HepG2 (cell line): ENCODE data around the gene RPTOR. TPM values are rescaled to one million over a fixed set of nuclear protein-coding genes. Genes with fewer than 3 reads are reported as not detected.

ENCODE experiments used
- AGO1 ChIP-seq: fragments of 200-400 bp; formaldehyde crosslinking; IDR thresholded peaks from 2 replicates; pipeline ENCODE4 v1.6.1; 2017; ENCODE audit warnings: mild to moderate bottlenecking, low read depth, low read length, moderate library complexity; ENCODE audit not compliant: poor library complexity, severe bottlenecking
- ARNTL ChIP-seq: sonication (generic); formaldehyde crosslinking; IDR thresholded peaks from 2 replicates; pipeline ENCODE4 v1.4.0; 2020; ENCODE audit warnings: mild to moderate bottlenecking, missing genetic modification reagents
- BRF2 ChIP-seq: sonication (generic); formaldehyde crosslinking; IDR thresholded peaks from 2 replicates; pipeline ENCODE4 v1.8.1; 2022; ENCODE audit warnings: mild to moderate bottlenecking, missing genetic modification reagents
- CTCF ChIP-seq: sonication (generic); formaldehyde crosslinking; IDR thresholded peaks from 2 replicates; pipeline ENCODE4 v1.5.0; 2020; ENCODE audit warnings: mild to moderate bottlenecking, missing genetic modification reagents, moderate library complexity
- HIC2 ChIP-seq: sonication (generic); formaldehyde crosslinking; IDR thresholded peaks from 2 replicates; pipeline ENCODE4 v1.9.0; 2022; ENCODE audit warnings: low read depth, missing genetic modification reagents
- KLF9 ChIP-seq: IDR thresholded peaks from 2 replicates; pipeline ENCODE4 v1.6.1; 2016; ENCODE audit warnings: low read depth
- LCORL ChIP-seq, 2 experiments: fragments of 450-650 bp in 1 of 2; sonication (generic) in 1 of 2; formaldehyde crosslinking in 1 of 2; IDR thresholded peaks; 2 replicates each; pipeline versions ENCODE4 v1.5.0 to v1.6.1; 2017 to 2020; ENCODE audit warnings: antibody characterized with exemption in 1 of 2, missing genetic modification reagents in 1 of 2
- MTERF4 ChIP-seq: sonication (generic); formaldehyde crosslinking; IDR thresholded peaks from 2 replicates; pipeline ENCODE4 v1.8.0; 2023; ENCODE audit warnings: mild to moderate bottlenecking, missing genetic modification reagents
- PHF8 ChIP-seq: sonication (generic); formaldehyde crosslinking; IDR thresholded peaks from 2 replicates; pipeline ENCODE4 v1.5.0; 2020; ENCODE audit warnings: missing genetic modification reagents
- POLR2AphosphoS2 ChIP-seq: IDR thresholded peaks from 2 replicates; pipeline ENCODE4 v1.6.1; 2011; ENCODE audit warnings: low read depth, low read length, improper control_type of control experiment
- POLR2G ChIP-seq: fragments of 200-400 bp; formaldehyde crosslinking; IDR thresholded peaks from 2 replicates; pipeline ENCODE4 v1.6.1; 2018; ENCODE audit warnings: mild to moderate bottlenecking, low read depth, low read length, moderate library complexity
- TERF1 ChIP-seq: sonication (generic); formaldehyde crosslinking; IDR thresholded peaks from 2 replicates; pipeline ENCODE4 v1.8.0; 2022; ENCODE audit warnings: mild to moderate bottlenecking, missing genetic modification reagents, moderate library complexity
- ZBTB1 ChIP-seq: sonication (generic); formaldehyde crosslinking; IDR thresholded peaks from 2 replicates; pipeline ENCODE4 v1.4.0; 2020; ENCODE audit warnings: missing genetic modification reagents, borderline replicate concordance
- ZBTB38 ChIP-seq: sonication (generic); formaldehyde crosslinking; IDR thresholded peaks from 2 replicates; pipeline ENCODE4 v1.5.1; 2020; ENCODE audit warnings: mild to moderate bottlenecking, missing genetic modification reagents
- ZNF687 ChIP-seq: sonication (generic); formaldehyde crosslinking; IDR thresholded peaks from 2 replicates; pipeline ENCODE4 v1.5.1; 2020; ENCODE audit warnings: mild to moderate bottlenecking, missing genetic modification reagents, moderate library complexity
- ZNF768 ChIP-seq: sonication (generic); formaldehyde crosslinking; IDR thresholded peaks from 2 replicates; pipeline ENCODE4 v1.4.0; 2020; ENCODE audit warnings: missing genetic modification reagents
- ZNF792 ChIP-seq: IDR thresholded peaks from 2 replicates; pipeline ENCODE4 v1.6.1; 2016
- polyA plus RNA-seq, 8 experiments: library from polyadenylated mRNA; depleted of rRNA in 3 of 8; stranded (reverse) in 7 of 8; unstranded in 1 of 8; fragments of >200 nt; fragmentation: Illumina TruSeq in 4 of 8; extraction: Trizol in 4 of 8; gene quantifications; 2 replicates each; pipeline versions ENCODE4 v1.2.1 to v1.2.3, GENCODE V29; 2011 to 2016; ENCODE audit warnings: low read depth in 4 of 8, missing spikeins in 1 of 8, mixed read lengths in 1 of 8; ENCODE audit not compliant: insufficient read depth in 1 of 8
- total RNA-seq, 5 experiments: library from RNA; depleted of rRNA; stranded (reverse); fragments of >200 nt; fragmentation: Illumina TruSeq; extraction: Trizol; gene quantifications; 2 replicates each; pipeline ENCODE4 v1.2.3, GENCODE V29; 2016; ENCODE audit warnings: low read depth in 1 of 5

RPTOR gene
- total and polyA plus RNA-seq, 2 of the 13 experiments (the other 11 are each of a cell fraction or from before 2014, with no cell fraction given): 6.6 to 25.3 TPM

GRCh38 chr17:81003711-81004475 is 459.3 kb downstream of the RPTOR start (continued):
- TF ChIP-seq PHF8 (CRISPR knock-in tag) (peak; percentile 32; the same call in 1 of the 2 replicates), LCORL (IDR thresholded peaks at IDR 0.05) (no peak), LCORL (CRISPR knock-in tag; IDR thresholded peaks at IDR 0.05) (no peak), KLF9 (no peak), AGO1 (peak; percentile 90), ZNF687 (0 out of 2 replicates have a peak, but pooled peaks have one; percentile 5), ARNTL (CRISPR knock-in tag) (no peak), ZBTB1 (CRISPR knock-in tag) (no peak), CTCF (no peak), BRF2 (no peak), ZNF768 (CRISPR knock-in tag) (peak; percentile 68; the same call in 1 of the 2 replicates), ZBTB38 (peak; percentile 70), POLR2AphosphoS2 (no peak), ZNF792 (CRISPR knock-in tag) (no peak), TERF1 (CRISPR knock-in tag) (no peak), MTERF4 (CRISPR knock-in tag) (no peak), HIC2 (CRISPR knock-in tag) (no peak), POLR2G (0 out of 2 replicates have a peak, but pooled peaks have one; percentile 28)
